HepG2 (cell line): ENCODE measurements around the gene NPW. TPM values are rescaled to one million over a fixed set of nuclear protein-coding genes. Genes with fewer than 3 reads are reported as not detected.

Source experiments
- FOXA1 ChIP-seq, 2 experiments: fragments of 450-650 bp in 1 of 2; sonication (generic) in 1 of 2; formaldehyde crosslinking in 1 of 2; IDR thresholded peaks; 2 replicates each; pipeline versions ENCODE4 v1.4.0 to v1.6.1; 2016 to 2020; ENCODE audit warnings: missing genetic modification reagents in 1 of 2
- FOXC1 ChIP-seq: sonication (generic); formaldehyde crosslinking; IDR thresholded peaks from 2 replicates; pipeline ENCODE4 v1.8.0; 2022; ENCODE audit warnings: mild to moderate bottlenecking, missing genetic modification reagents, borderline replicate concordance
- FOXJ3 ChIP-seq: sonication (generic); formaldehyde crosslinking; IDR thresholded peaks from 2 replicates; pipeline ENCODE4 v1.4.0; 2020; ENCODE audit warnings: missing genetic modification reagents, mild to moderate bottlenecking, borderline replicate concordance
- HNF4G ChIP-seq, 2 experiments: sonication (generic) in 1 of 2; formaldehyde crosslinking in 1 of 2; IDR thresholded peaks; 2 replicates each; pipeline versions ENCODE4 v1.4.0 to v1.6.1; 2011 to 2020; ENCODE audit warnings: borderline replicate concordance in 2 of 2, low read depth in 2 of 2, mild to moderate bottlenecking in 2 of 2, low read length in 1 of 2, missing genetic modification reagents in 1 of 2, moderate library complexity in 1 of 2
- ISX ChIP-seq: sonication (generic); formaldehyde crosslinking; conservative IDR thresholded peaks from 2 replicates; pipeline ENCODE4 v1.5.0; 2020; ENCODE audit warnings: missing genetic modification reagents
- NCOA1 ChIP-seq: sonication (generic); formaldehyde crosslinking; IDR thresholded peaks from 2 replicates; pipeline ENCODE4 v1.9.0; 2021; ENCODE audit warnings: missing genetic modification reagents
- NFATC3 ChIP-seq: sonication (generic); formaldehyde crosslinking; IDR thresholded peaks from 2 replicates; pipeline ENCODE4 v1.5.1; 2020; ENCODE audit warnings: mild to moderate bottlenecking, missing genetic modification reagents
- RBM39 ChIP-seq: fragments of 200-400 bp; formaldehyde crosslinking; IDR thresholded peaks from one replicate; pipeline ENCODE4 v1.6.1; 2018; ENCODE audit warnings: antibody characterized with exemption, mild to moderate bottlenecking, low read depth, low read length; ENCODE audit not compliant: poor library complexity, severe bottlenecking
- SAFB2 ChIP-seq: sonication (generic); formaldehyde crosslinking; IDR thresholded peaks from 2 replicates; pipeline ENCODE4 v1.5.1; 2020; ENCODE audit warnings: missing genetic modification reagents, low read depth, mild to moderate bottlenecking, borderline replicate concordance
- SRY ChIP-seq: sonication (generic); formaldehyde crosslinking; IDR thresholded peaks from 2 replicates; pipeline ENCODE4 v1.8.0; 2022; ENCODE audit warnings: mild to moderate bottlenecking, missing genetic modification reagents
- STAG1 ChIP-seq: sonication (generic); formaldehyde crosslinking; IDR thresholded peaks from 2 replicates; pipeline ENCODE4 v1.4.0; 2020; ENCODE audit warnings: missing genetic modification reagents
- ZFY ChIP-seq: sonication (generic); formaldehyde crosslinking; IDR thresholded peaks from 2 replicates; pipeline ENCODE4 v1.4.0; 2020; ENCODE audit warnings: missing genetic modification reagents
- ZNF468 ChIP-seq: sonication (generic); formaldehyde crosslinking; IDR thresholded peaks from 2 replicates; pipeline ENCODE4 v1.8.0; 2022; ENCODE audit warnings: mild to moderate bottlenecking, moderate library complexity, missing genetic modification reagents
- ZNF563 ChIP-seq: sonication (generic); formaldehyde crosslinking; IDR thresholded peaks from 2 replicates; pipeline ENCODE4 v1.8.0; 2022; ENCODE audit warnings: mild to moderate bottlenecking, moderate library complexity, missing genetic modification reagents
- ZNF564 ChIP-seq: sonication (generic); formaldehyde crosslinking; IDR thresholded peaks from 2 replicates; pipeline ENCODE4 v1.8.1; 2023; ENCODE audit warnings: mild to moderate bottlenecking, missing genetic modification reagents
- ZNF782 ChIP-seq: sonication (generic); formaldehyde crosslinking; IDR thresholded peaks from 2 replicates; pipeline ENCODE4 v1.4.0; 2020; ENCODE audit warnings: missing genetic modification reagents, mild to moderate bottlenecking, borderline replicate concordance
- polyA plus RNA-seq, 8 experiments: library from polyadenylated mRNA; depleted of rRNA in 3 of 8; stranded (reverse) in 7 of 8; unstranded in 1 of 8; fragments of >200 nt; fragmentation: Illumina TruSeq in 4 of 8; extraction: Trizol in 4 of 8; gene quantifications; 2 replicates each; pipeline versions ENCODE4 v1.2.1 to v1.2.3, GENCODE V29; 2011 to 2016; ENCODE audit warnings: low read depth in 4 of 8, missing spikeins in 1 of 8, mixed read lengths in 1 of 8; ENCODE audit not compliant: insufficient read depth in 1 of 8
- total RNA-seq, 5 experiments: library from RNA; depleted of rRNA; stranded (reverse); fragments of >200 nt; fragmentation: Illumina TruSeq; extraction: Trizol; gene quantifications; 2 replicates each; pipeline ENCODE4 v1.2.3, GENCODE V29; 2016; ENCODE audit warnings: low read depth in 1 of 5
- TF ChIP-seq, protein P1 (sequence below): sonication (generic); formaldehyde crosslinking; IDR thresholded peaks from 2 replicates; pipeline ENCODE4 v1.8.0; 2022; ENCODE audit warnings: missing genetic modification reagents, mild to moderate bottlenecking, inconsistent platforms, borderline replicate concordance
- TF ChIP-seq, protein P2 (sequence below): sonication (generic); formaldehyde crosslinking; IDR thresholded peaks from 2 replicates; pipeline ENCODE4 v1.5.0; 2020; ENCODE audit warnings: mild to moderate bottlenecking, low read depth, missing genetic modification reagents, borderline replicate concordance
- TF ChIP-seq, protein P3 (sequence below): sonication (generic); formaldehyde crosslinking; IDR thresholded peaks from 2 replicates; pipeline ENCODE4 v1.4.0; 2020; ENCODE audit warnings: missing genetic modification reagents, mild to moderate bottlenecking, borderline replicate concordance
- TF ChIP-seq, protein P4 (sequence below): sonication (generic); formaldehyde crosslinking; IDR thresholded peaks from 2 replicates; pipeline ENCODE4 v1.9.0; 2021; ENCODE audit warnings: missing genetic modification reagents, borderline replicate concordance

The NPW gene
- total and polyA plus RNA-seq, 2 of the 13 experiments (the other 11 are each of a cell fraction or from before 2014, with no cell fraction given), result 0.24 to 0.97 TPM

DNA sequence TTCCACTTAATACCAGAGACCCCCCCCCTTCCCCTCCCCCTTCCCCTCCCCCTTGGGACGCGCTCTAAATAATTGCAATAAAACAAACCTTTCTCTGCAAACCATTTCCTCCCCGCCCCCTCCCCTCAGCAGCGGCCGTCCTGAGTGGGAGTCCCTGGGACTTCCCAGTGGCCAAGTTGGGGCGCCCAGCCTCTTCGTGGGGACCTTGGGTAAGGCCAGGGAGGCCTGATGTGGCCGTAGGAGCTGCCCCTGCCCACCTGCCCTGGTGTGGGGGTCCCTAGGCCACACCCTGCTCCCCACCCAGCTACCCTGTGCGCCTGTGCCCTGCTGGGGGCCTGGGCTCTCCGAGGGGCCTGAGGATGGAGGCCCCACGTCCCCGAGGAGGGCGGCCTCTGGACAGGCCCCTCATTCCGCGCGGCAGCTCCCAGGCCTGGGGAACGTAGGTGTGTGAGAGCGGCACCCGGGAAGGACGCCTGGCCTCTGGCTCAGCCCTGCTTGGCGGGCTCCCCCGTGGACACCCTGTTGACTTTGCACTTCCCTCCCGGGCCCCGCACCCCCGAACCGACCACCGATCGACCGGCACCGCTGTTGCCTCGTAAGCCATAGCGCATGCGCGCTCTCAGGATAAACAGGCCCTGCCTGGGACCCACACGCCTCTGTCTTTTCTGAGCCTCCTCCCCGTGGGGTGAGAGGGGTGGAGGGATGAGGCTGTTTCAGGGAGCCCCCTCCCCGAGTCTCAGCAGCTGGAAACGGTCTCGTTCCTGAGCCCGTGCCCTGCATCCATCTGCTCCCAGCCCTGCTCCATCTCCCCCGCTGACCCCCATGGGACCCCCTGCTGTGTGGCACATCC lies 19.0 kb downstream of the NPW start (continued):
- TF ChIP-seq ISX (CRISPR knock-in tag) (no peak), STAG1 (CRISPR knock-in tag) (no peak), NFATC3 (CRISPR knock-in tag) (no peak), NCOA1 (CRISPR knock-in tag) (0 out of 2 replicates have a peak, but pooled peaks have one; percentile 39), ZNF782 (CRISPR knock-in tag) (no peak), FOXA1 (IDR thresholded peaks at IDR 0.05) (no peak), FOXA1 (CRISPR knock-in tag; IDR thresholded peaks at IDR 0.05) (peak; percentile 47), ZFY (CRISPR knock-in tag) (peak; percentile 7; the same call in 1 of the 2 replicates), HNF4G (IDR thresholded peaks at IDR 0.05; ENCODE audit: borderline replicate concordance, low read depth, low read length) (no peak), HNF4G (CRISPR knock-in tag; IDR thresholded peaks at IDR 0.05; ENCODE audit: borderline replicate concordance, low read depth) (no peak), ZNF564 (CRISPR knock-in tag) (0 out of 2 replicates have a peak, but pooled peaks have one; percentile 49), FOXJ3 (CRISPR knock-in tag) (no peak), SRY (CRISPR knock-in tag) (no peak), ZNF563 (CRISPR knock-in tag) (no peak), ZNF468 (no peak), FOXC1 (no peak), RBM39 (peak; percentile 8), SAFB2 (CRISPR knock-in tag) (peak; percentile 51; the same call in 1 of the 2 replicates)
- TF ChIP-seq, protein P1, sequence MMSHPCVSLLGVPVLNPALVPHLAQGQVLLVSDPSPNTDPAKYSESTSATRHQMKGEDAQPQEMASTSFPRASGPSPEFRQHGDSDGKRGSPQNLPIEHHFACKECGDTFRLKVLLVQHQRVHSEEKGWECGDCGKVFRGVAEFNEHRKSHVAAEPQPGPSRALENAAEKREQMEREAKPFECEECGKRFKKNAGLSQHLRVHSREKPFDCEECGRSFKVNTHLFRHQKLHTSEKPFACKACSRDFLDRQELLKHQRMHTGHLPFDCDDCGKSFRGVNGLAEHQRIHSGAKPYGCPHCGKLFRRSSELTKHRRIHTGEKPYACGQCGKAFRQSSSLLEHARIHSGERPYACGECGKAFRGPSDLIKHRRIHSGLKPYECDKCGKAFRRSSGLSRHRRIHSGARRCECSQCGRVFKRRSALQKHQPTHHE (CRISPR knock-in tag), result no peak
- TF ChIP-seq, protein P2, sequence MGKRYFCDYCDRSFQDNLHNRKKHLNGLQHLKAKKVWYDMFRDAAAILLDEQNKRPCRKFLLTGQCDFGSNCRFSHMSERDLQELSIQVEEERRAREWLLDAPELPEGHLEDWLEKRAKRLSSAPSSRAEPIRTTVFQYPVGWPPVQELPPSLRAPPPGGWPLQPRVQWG, result no peak
- TF ChIP-seq, protein P3, sequence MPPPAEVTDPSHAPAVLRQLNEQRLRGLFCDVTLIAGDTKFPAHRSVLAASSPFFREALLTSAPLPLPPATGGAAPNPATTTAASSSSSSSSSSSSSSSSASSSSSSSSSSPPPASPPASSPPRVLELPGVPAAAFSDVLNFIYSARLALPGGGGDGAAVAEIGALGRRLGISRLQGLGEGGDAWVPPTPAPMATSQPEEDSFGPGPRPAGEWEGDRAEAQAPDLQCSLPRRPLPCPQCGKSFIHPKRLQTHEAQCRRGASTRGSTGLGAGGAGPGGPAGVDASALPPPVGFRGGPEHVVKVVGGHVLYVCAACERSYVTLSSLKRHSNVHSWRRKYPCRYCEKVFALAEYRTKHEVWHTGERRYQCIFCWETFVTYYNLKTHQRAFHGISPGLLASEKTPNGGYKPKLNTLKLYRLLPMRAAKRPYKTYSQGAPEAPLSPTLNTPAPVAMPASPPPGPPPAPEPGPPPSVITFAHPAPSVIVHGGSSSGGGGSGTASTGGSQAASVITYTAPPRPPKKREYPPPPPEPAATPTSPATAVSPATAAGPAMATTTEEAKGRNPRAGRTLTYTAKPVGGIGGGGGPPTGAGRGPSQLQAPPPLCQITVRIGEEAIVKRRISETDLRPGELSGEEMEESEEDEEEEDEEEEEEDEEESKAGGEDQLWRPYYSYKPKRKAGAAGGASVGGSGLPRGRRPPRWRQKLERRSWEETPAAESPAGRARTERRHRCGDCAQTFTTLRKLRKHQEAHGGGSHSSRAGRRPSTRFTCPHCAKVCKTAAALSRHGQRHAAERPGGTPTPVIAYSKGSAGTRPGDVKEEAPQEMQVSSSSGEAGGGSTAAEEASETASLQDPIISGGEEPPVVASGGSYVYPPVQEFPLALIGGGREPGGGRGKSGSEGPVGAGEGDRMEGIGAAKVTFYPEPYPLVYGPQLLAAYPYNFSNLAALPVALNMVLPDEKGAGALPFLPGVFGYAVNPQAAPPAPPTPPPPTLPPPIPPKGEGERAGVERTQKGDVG, result peak; percentile 82; the same call in 1 of the 2 replicates
- TF ChIP-seq, protein P4, sequence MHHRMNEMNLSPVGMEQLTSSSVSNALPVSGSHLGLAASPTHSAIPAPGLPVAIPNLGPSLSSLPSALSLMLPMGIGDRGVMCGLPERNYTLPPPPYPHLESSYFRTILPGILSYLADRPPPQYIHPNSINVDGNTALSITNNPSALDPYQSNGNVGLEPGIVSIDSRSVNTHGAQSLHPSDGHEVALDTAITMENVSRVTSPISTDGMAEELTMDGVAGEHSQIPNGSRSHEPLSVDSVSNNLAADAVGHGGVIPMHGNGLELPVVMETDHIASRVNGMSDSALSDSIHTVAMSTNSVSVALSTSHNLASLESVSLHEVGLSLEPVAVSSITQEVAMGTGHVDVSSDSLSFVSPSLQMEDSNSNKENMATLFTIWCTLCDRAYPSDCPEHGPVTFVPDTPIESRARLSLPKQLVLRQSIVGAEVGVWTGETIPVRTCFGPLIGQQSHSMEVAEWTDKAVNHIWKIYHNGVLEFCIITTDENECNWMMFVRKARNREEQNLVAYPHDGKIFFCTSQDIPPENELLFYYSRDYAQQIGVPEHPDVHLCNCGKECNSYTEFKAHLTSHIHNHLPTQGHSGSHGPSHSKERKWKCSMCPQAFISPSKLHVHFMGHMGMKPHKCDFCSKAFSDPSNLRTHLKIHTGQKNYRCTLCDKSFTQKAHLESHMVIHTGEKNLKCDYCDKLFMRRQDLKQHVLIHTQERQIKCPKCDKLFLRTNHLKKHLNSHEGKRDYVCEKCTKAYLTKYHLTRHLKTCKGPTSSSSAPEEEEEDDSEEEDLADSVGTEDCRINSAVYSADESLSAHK (CRISPR knock-in tag), result no peak
